Measurements from ENCODE around the gene B3GNT3. TPM values are rescaled to one million over a fixed set of nuclear protein-coding genes. Genes with fewer than 3 reads are reported as not detected.

B3GNT3 gene
- total and polyA plus RNA-seq, 2 of the 13 experiments (the other 11 are each of a cell fraction or from before 2014, with no cell fraction given): 0.86 to 4.0 TPM

- TF ChIP-seq FOXA1 (IDR thresholded peaks at IDR 0.05): no peak
- TF ChIP-seq FOXA1 (CRISPR knock-in tag; IDR thresholded peaks at IDR 0.05): no peak
- TF ChIP-seq ZNF143 (CRISPR knock-in tag; IDR thresholded peaks at IDR 0.05): no peak
- no peak for TF ChIP-seq GPBP1L1 (CRISPR knock-in tag; IDR thresholded peaks at IDR 0.05)
- no peak for TF ChIP-seq DBP (CRISPR knock-in tag; IDR thresholded peaks at IDR 0.05; ENCODE audit: not compliant biosample characterization)
- TF ChIP-seq CENPT (CRISPR knock-in tag; IDR thresholded peaks at IDR 0.05; ENCODE audit: low read depth): no peak
- no peak for TF ChIP-seq ZNF770 (CRISPR knock-in tag; IDR thresholded peaks at IDR 0.05)
- TF ChIP-seq REPIN1 (CRISPR knock-in tag; IDR thresholded peaks at IDR 0.05; ENCODE audit: borderline replicate concordance, low read depth): no peak
- TF ChIP-seq AKNA (CRISPR knock-in tag; IDR thresholded peaks at IDR 0.05; ENCODE audit: borderline replicate concordance): no peak
- no peak for TF ChIP-seq CCDC6 (CRISPR knock-in tag; IDR thresholded peaks at IDR 0.05)
- 0 out of 2 replicates have a peak, but pooled peaks have one; percentile 22 for TF ChIP-seq THRA (CRISPR knock-in tag; IDR thresholded peaks at IDR 0.05; ENCODE audit: borderline replicate concordance)
- no peak for TF ChIP-seq ZNF775 (CRISPR knock-in tag; IDR thresholded peaks at IDR 0.05; ENCODE audit: borderline replicate concordance)
- no peak for TF ChIP-seq MIER2 (CRISPR knock-in tag; IDR thresholded peaks at IDR 0.05)
- TF ChIP-seq HOXA9 (CRISPR knock-in tag; IDR thresholded peaks at IDR 0.05; ENCODE audit: borderline replicate concordance): no peak
- TF ChIP-seq ZSCAN31 (CRISPR knock-in tag; IDR thresholded peaks at IDR 0.05; ENCODE audit: low read depth): no peak
- TF ChIP-seq JUN (CRISPR knock-in tag; IDR thresholded peaks at IDR 0.05): no peak
Measured at GRCh38 chr19:17847538-17848366, 52.8 kb downstream of the B3GNT3 start, which contains the start of gene JAK3 (continued).

Data from HepG2 (cell line).